ENCODE measurements around the gene R3HDM4. TPM values are rescaled to one million over a fixed set of nuclear protein-coding genes. Genes with fewer than 3 reads are reported as not detected.
"Not testable (repeated sequence)": the region's sequence is repeated elsewhere in the genome, so short reads cannot be mapped to it uniquely, and the experiment has no call there.

The R3HDM4 gene
- total RNA-seq, 1 donor from 2014 or later = 63.1 TPM

DNA sequence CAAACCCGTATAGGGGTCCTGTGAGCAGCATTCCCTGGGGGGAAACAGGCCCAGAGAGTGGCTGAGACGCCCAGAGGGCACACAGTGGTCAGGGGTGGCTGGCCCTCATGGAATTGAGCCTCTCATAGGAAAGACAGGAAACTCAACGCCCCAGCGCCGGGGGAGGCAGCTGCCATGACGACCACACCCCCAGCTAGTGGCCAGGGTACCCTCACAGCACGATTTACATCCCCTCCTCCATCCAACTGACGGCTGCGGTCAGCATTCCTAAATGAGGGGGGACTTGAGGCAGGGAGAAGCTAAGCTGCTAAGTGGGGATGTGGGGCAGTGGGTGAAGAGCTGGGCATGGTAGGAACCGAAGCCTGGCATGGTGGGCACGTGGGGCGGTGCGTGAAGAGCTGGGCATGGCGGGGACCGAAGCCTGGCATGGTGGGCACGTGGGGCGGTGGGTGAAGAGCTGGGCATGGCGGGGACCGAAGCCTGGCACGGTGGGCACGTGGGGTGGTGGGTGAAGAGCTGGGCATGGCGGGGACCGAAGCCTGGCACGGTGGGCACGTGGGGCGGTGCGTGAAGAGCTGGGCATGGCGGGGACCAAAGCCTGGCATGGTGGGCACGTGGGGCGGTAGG, 30.0 kb downstream of the R3HDM4 start:
- no peaks in the 10 kb centered on the region for H3K9me3 Mint-ChIP-seq (ENCODE audit: low read depth)

DNA sequence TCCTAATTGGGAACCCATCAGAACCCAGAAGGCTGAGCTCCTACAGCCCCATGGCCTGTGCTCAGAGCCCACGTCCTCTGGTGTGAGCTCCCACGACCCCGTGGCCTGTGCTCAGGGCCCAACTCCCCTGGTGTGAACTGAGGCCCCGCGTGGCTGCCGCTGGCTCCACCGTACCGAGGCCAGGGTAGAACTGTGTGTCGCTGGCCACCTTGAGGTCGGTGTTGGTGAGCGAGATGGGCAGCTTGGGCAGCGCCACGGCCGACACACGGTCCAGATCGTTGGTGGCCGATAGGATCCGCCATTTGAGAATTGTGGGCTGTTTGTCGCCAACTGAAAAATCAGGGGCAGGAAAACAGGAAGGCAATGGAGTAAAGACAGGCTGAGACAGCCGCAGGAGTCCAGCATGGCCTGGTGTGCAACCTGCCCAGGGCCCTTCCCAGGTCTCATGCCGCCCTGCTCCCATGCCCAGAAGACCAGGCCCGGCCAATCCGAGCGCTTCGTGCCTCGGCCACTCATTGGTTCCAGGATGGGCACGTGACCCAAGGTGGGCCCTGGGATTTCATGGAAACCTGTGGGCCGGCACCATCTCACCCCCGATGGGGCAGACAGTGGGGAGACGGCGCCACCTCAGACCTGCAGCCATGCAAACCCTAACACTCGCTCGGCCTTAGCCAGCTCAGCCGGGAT, 31.5 kb downstream of the R3HDM4 start:
- Mint-ChIP-seq H3K4me1 (ENCODE audit: low read depth) (no peaks in the 10 kb centered on the region), H3K36me3 (ENCODE audit: insufficient read depth) (peaks cover 14% of the 10 kb centered on the region), H3K27ac (no peak overlapping the region), H3K27me3 (no peaks in the 10 kb centered on the region), H3K4me3 (ENCODE audit: low read depth) (no peak overlapping the region), H3K9me3 (ENCODE audit: low read depth) (no peaks in the 10 kb centered on the region)
- DNase-seq (ENCODE audit: low spot score, unreplicated experiment) = no peak
- TF ChIP-seq, protein P1, sequence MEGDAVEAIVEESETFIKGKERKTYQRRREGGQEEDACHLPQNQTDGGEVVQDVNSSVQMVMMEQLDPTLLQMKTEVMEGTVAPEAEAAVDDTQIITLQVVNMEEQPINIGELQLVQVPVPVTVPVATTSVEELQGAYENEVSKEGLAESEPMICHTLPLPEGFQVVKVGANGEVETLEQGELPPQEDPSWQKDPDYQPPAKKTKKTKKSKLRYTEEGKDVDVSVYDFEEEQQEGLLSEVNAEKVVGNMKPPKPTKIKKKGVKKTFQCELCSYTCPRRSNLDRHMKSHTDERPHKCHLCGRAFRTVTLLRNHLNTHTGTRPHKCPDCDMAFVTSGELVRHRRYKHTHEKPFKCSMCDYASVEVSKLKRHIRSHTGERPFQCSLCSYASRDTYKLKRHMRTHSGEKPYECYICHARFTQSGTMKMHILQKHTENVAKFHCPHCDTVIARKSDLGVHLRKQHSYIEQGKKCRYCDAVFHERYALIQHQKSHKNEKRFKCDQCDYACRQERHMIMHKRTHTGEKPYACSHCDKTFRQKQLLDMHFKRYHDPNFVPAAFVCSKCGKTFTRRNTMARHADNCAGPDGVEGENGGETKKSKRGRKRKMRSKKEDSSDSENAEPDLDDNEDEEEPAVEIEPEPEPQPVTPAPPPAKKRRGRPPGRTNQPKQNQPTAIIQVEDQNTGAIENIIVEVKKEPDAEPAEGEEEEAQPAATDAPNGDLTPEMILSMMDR (IDR thresholded peaks at IDR 0.05; ENCODE audit: unreplicated experiment) = no peak

More for the DNA sequence above, 30.0 kb downstream of the R3HDM4 start:
- TF ChIP-seq, protein P1 (IDR thresholded peaks at IDR 0.05; ENCODE audit: unreplicated experiment) = no peak
- no peak overlapping the region for H3K27ac Mint-ChIP-seq
- no peak overlapping the region for H3K4me3 Mint-ChIP-seq (ENCODE audit: low read depth)
- peaks cover 17% of the 10 kb centered on the region for H3K36me3 Mint-ChIP-seq (ENCODE audit: insufficient read depth)
- H3K4me1 Mint-ChIP-seq (ENCODE audit: low read depth) = no peaks in the 10 kb centered on the region
- no peak for DNase-seq (ENCODE audit: low spot score, unreplicated experiment)
- H3K27me3 Mint-ChIP-seq = no peaks in the 10 kb centered on the region

GRCh38 chr19:879711-880438, 33.1 kb downstream of the R3HDM4 start:
- no peaks in the 10 kb centered on the region for H3K9me3 Mint-ChIP-seq (ENCODE audit: low read depth)
- TF ChIP-seq, protein P1 (IDR thresholded peaks at IDR 0.05; ENCODE audit: unreplicated experiment) = no peak
- no peaks in the 10 kb centered on the region for H3K27me3 Mint-ChIP-seq
- H3K36me3 Mint-ChIP-seq (ENCODE audit: insufficient read depth) = peaks cover 13% of the 10 kb centered on the region
- no peak overlapping the region for H3K27ac Mint-ChIP-seq
- no peaks in the 10 kb centered on the region for H3K4me1 Mint-ChIP-seq (ENCODE audit: low read depth)
- no peak overlapping the region for H3K4me3 Mint-ChIP-seq (ENCODE audit: low read depth)
- no peak for DNase-seq (ENCODE audit: low spot score, unreplicated experiment)

GRCh38 chr19:878751-879561, 34.1 kb downstream of the R3HDM4 start:
- H3K4me1 Mint-ChIP-seq (ENCODE audit: low read depth); DNase-seq (ENCODE audit: low spot score, unreplicated experiment); H3K4me3 Mint-ChIP-seq (ENCODE audit: low read depth): not testable (repeated sequence)

DNA sequence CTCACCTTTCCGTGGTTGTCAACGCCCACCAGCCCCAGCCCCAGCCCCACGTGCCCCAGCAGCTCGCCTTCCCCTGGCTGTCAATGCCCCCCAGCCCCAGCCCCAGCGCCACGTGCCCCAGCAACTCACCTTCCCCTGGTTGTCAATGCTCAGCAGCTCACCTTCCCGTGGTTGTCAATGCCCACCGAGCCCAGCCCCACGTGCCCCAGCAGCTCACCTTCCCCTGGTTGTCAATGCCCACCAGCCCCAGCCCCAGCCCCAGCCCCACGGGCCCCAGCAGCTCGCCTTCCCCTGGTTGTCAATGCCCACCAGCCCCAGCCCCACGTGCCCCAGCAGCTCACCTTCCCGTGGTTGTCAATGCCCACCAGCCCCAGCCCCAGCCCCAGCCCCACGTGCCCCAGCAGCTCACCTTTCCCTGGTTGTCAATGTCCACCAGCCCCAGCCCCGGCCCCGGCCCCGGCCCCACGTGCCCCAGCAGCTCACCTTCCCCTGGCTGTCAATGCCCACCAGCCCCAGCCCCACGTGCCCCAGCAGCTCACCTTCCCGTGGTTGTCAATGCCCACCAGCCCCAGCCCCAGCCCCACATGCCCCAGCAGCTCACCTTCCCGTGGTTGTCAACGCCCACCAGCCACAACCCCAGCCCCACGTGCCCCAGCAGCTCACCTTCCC, 34.9 kb downstream of the R3HDM4 start:
- H3K9me3 Mint-ChIP-seq (ENCODE audit: low read depth); H3K27me3 Mint-ChIP-seq; H3K4me1 Mint-ChIP-seq (ENCODE audit: low read depth); H3K4me3 Mint-ChIP-seq (ENCODE audit: low read depth); DNase-seq (ENCODE audit: low spot score, unreplicated experiment); H3K27ac Mint-ChIP-seq: not testable (repeated sequence)
- H3K36me3 Mint-ChIP-seq (ENCODE audit: insufficient read depth) = peaks cover 13% of the 10 kb centered on the region

More at GRCh38 chr19:878751-879561, 34.1 kb downstream of the R3HDM4 start:
- not testable (repeated sequence) for H3K27me3 Mint-ChIP-seq; H3K27ac Mint-ChIP-seq; H3K9me3 Mint-ChIP-seq (ENCODE audit: low read depth)
- H3K36me3 Mint-ChIP-seq (ENCODE audit: insufficient read depth) = peaks cover 13% of the 10 kb centered on the region
